ENCODE measurements around the gene GMCL1.

Gene GMCL1, protein sequence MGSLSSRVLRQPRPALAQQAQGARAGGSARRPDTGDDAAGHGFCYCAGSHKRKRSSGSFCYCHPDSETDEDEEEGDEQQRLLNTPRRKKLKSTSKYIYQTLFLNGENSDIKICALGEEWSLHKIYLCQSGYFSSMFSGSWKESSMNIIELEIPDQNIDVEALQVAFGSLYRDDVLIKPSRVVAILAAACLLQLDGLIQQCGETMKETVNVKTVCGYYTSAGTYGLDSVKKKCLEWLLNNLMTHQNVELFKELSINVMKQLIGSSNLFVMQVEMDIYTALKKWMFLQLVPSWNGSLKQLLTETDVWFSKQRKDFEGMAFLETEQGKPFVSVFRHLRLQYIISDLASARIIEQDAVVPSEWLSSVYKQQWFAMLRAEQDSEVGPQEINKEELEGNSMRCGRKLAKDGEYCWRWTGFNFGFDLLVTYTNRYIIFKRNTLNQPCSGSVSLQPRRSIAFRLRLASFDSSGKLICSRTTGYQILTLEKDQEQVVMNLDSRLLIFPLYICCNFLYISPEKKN

GRCh38 chr2:69829256-69830044 is at the start of gene GMCL1:
Gene GMCL1 (plus strand): TSS chr2:69829660. CDS start chr2:69829893, 233 bp downstream.
- no peak for TF ChIP-seq CTCF (IDR thresholded peaks at IDR 0.05; ENCODE audit: low read depth, low read length)
- DNase-seq (ENCODE audit: low read depth, low spot score) = peak; percentile 97
- peak within 1 kb of the TSS; percentile 86 for H3K4me3 ChIP-seq (ENCODE audit: low read depth, low read length)
- in situ Hi-C loops (cut with HindIII; ENCODE audit: low sequenced_read_pairs) = no loop called here

- TF ChIP-seq CTCF (IDR thresholded peaks at IDR 0.05; ENCODE audit: low read depth, low read length) = no peak
- in situ Hi-C loops (cut with HindIII; ENCODE audit: low sequenced_read_pairs) = no loop called here
- DNase-seq (ENCODE audit: low read depth, low spot score) = no peak
- no peak overlapping the region for H3K4me3 ChIP-seq (ENCODE audit: low read depth, low read length)
Observed at GRCh38 chr2:69780921-69781320, 48.5 kb upstream of the GMCL1 start.

- in situ Hi-C loops (cut with HindIII; ENCODE audit: low sequenced_read_pairs) = no loop called here
- no peak for TF ChIP-seq CTCF (IDR thresholded peaks at IDR 0.05; ENCODE audit: low read depth, low read length)
- no peak overlapping the region for H3K4me3 ChIP-seq (ENCODE audit: low read depth, low read length)
- DNase-seq (ENCODE audit: low read depth, low spot score) = no peak
Observed at GRCh38 chr2:69781321-69782248, 47.9 kb upstream of the GMCL1 start.

DNA sequence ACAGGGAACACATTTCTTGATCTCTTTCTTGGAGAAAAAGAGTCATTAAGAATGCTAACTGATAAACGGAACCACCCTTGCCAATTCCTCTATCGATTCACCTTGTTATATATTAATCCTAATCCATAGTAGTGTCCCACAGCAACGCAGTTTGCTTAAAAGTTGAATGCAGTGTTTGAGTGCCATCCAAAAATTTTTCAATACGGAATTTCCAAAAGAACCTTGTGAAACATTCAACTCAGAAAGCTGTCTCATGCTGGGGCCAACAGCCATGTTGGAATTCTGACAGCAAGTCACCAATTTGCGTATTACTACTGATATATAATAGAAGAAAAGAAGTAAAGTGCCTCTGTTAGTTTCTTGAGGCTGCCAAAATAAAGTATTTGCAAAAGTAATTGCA is 45.2 kb upstream of the GMCL1 start:
- no peak for TF ChIP-seq CTCF (IDR thresholded peaks at IDR 0.05; ENCODE audit: low read depth, low read length)
- no peak for DNase-seq (ENCODE audit: low read depth, low spot score)
- H3K4me3 ChIP-seq (ENCODE audit: low read depth, low read length) = no peak overlapping the region
- in situ Hi-C loops (cut with HindIII; ENCODE audit: low sequenced_read_pairs) = no loop called here

GRCh38 chr2:69785358-69785757 is 44.1 kb upstream of the GMCL1 start:
- DNase-seq (ENCODE audit: low read depth, low spot score) = no peak
- no peak for TF ChIP-seq CTCF (IDR thresholded peaks at IDR 0.05; ENCODE audit: low read depth, low read length)
- in situ Hi-C loops (cut with HindIII; ENCODE audit: low sequenced_read_pairs) = no loop called here
- no peak overlapping the region for H3K4me3 ChIP-seq (ENCODE audit: low read depth, low read length)
